HCT116 (cell line): ENCODE results near the gene CYGB. TPM values are rescaled to one million over a fixed set of nuclear protein-coding genes. Genes with fewer than 3 reads are reported as not detected.

Source experiments
- ATAC-seq: fragments of 200-7000 bp; cut with Tn5 transposase; 2 replicates; pipeline ENCODE4 v1.9.1; 2020; ENCODE audit warnings: mild to moderate bottlenecking, moderate library complexity
- BruUV-seq: library from RNA; stranded (reverse); fragments of 400-500 nt; replicated peaks from 2 replicates; lab custom pipeline; 2021; lab: Mats Ljungman, UMichigan
- CTCF ChIA-PET: fragments of 300-600 bp; sonication (Branson Sonifier 250); formaldehyde crosslinking; loops from one replicate; lab custom pipeline; 2021; ENCODE audit warnings: antibody characterized with exemption; lab: Charles Lee
- POLR2A ChIA-PET: fragments of 300-600, 350-600 bp; sonication (Branson Sonifier 250); formaldehyde crosslinking; loops from one replicate; lab custom pipeline; 2021; ENCODE audit warnings: antibody characterized with exemption; lab: Charles Lee
- RAD21 ChIA-PET, 2 experiments: fragments of 300-600 bp; sonication (Branson Sonifier 250); formaldehyde crosslinking; loops; one replicate each; lab custom pipeline; 2023; ENCODE audit warnings: low total read pairs in 2 of 2; ENCODE audit not compliant: uncharacterized antibody in 2 of 2, unreplicated experiment in 2 of 2, low non-redundant PET in 1 of 2; lab: Charles Lee
- DNase-seq: peaks from one replicate; pipeline ENCODE4 v3.0.0-alpha.2; 2010; ENCODE audit warnings: low read depth, low spot score
- H2AFZ ChIP-seq: fragments of 200-600 bp; shearing (Covaris generic), sonication (generic); 2 replicates; pipeline ENCODE4 v1.6.1; 2017; ENCODE audit warnings: low read depth, mixed run types, mixed read lengths, antibody characterized with exemption, low read length; ENCODE audit not compliant: poor library complexity, severe bottlenecking
- H3K27ac ChIP-seq: 2 replicates; pipeline ENCODE4 v1.5.1; 2012; ENCODE audit warnings: low read depth, low read length
- H3K27me3 ChIP-seq: fragments of 200-600 bp; sonication (generic); 2 replicates; pipeline ENCODE4 v1.6.1; 2016; ENCODE audit warnings: mixed run types, low read length, mixed read lengths; ENCODE audit not compliant: insufficient read depth
- H3K36me3 ChIP-seq, 2 experiments: fragments of 200-500 bp in 1 of 2; fragments of 200-600 bp in 1 of 2; sonication (Bioruptor generic) in 1 of 2; sonication (generic) in 1 of 2; 2 replicates each; pipeline versions ENCODE4 v1.5.1 to v1.6.1; 2014 to 2016; ENCODE audit warnings: low read length in 2 of 2, inconsistent platforms in 1 of 2, mixed read lengths in 1 of 2, mixed run types in 1 of 2; ENCODE audit not compliant: insufficient read depth in 2 of 2, control insufficient read depth in 1 of 2
- H3K4me1 ChIP-seq, 2 experiments: fragments of 200-600 bp in 1 of 2; sonication (generic) in 1 of 2; 2 replicates each; pipeline versions ENCODE4 v1.5.1 to v1.6.1; 2012 to 2017; ENCODE audit warnings: low read length in 2 of 2, inconsistent platforms in 1 of 2, mild to moderate bottlenecking in 1 of 2, mixed read lengths in 1 of 2, mixed run types in 1 of 2, moderate library complexity in 1 of 2; ENCODE audit not compliant: insufficient read depth in 2 of 2, control insufficient read depth in 1 of 2
- H3K4me2 ChIP-seq: fragments of 200-600 bp; sonication (generic); 2 replicates; pipeline ENCODE4 v1.6.1; 2017; ENCODE audit warnings: mixed run types, low read length, mixed read lengths
- H3K4me3 ChIP-seq, 2 experiments: fragments of 200-600 bp in 1 of 2; sonication (generic) in 1 of 2; replicated peaks in 1 of 2; 2 replicates each; pipeline ENCODE4 v1.5.1; 2011 to 2016; ENCODE audit warnings: low read length in 2 of 2, control low read depth in 1 of 2, low read depth in 1 of 2, mild to moderate bottlenecking in 1 of 2, mixed read lengths in 1 of 2, mixed run types in 1 of 2
- H3K79me2 ChIP-seq: fragments of 200-600 bp; sonication (generic); 2 replicates; pipeline ENCODE4 v1.6.1; 2017; ENCODE audit warnings: mild to moderate bottlenecking, mixed run types, low read length, moderate library complexity, mixed read lengths; ENCODE audit not compliant: insufficient read depth
- H3K9ac ChIP-seq: fragments of 200-600 bp; sonication (generic); 2 replicates; pipeline ENCODE4 v1.6.1; 2016; ENCODE audit warnings: low read length, mixed read lengths
- H3K9me2 ChIP-seq: fragments of 200-600 bp; sonication (generic), shearing (Covaris generic); 2 replicates; pipeline ENCODE4 v1.6.1; 2017; ENCODE audit warnings: mixed run types, mild to moderate bottlenecking, moderate library complexity; ENCODE audit not compliant: insufficient read depth
- H3K9me3 ChIP-seq, 2 experiments: fragments of 200-500 bp in 1 of 2; fragments of 200-600 bp in 1 of 2; sonication (Bioruptor generic) in 1 of 2; sonication (generic) in 1 of 2; 2 replicates each; pipeline ENCODE4 v1.6.1; 2014 to 2017; ENCODE audit warnings: low read length in 2 of 2, mixed read lengths in 2 of 2, inconsistent platforms in 1 of 2, low read depth in 1 of 2, mild to moderate bottlenecking in 1 of 2, mixed run types in 1 of 2, moderate library complexity in 1 of 2; ENCODE audit not compliant: control insufficient read depth in 1 of 2, insufficient read depth in 1 of 2
- H4K20me1 ChIP-seq: fragments of 200-600 bp; sonication (generic), shearing (Covaris generic); 2 replicates; pipeline ENCODE4 v1.6.1; 2017; ENCODE audit warnings: mixed run types, mild to moderate bottlenecking, moderate library complexity; ENCODE audit not compliant: insufficient read depth
- CEBPB ChIP-seq: IDR thresholded peaks from 2 replicates; pipeline ENCODE4 v1.6.1; 2012; ENCODE audit warnings: low read depth
- CTCF ChIP-seq, 3 experiments: fragments of 200-600 bp in 1 of 3; sonication (generic) in 1 of 3; IDR thresholded peaks in 2 of 3; conservative IDR thresholded peaks in 1 of 3; 2 replicates each; pipeline ENCODE4 v1.5.1; 2012 to 2017; ENCODE audit warnings: low read depth in 2 of 3, low read length in 2 of 3, antibody characterized with exemption in 1 of 3, borderline replicate concordance in 1 of 3, control low read depth in 1 of 3, mild to moderate bottlenecking in 1 of 3, mixed read lengths in 1 of 3, mixed run types in 1 of 3, moderate library complexity in 1 of 3; ENCODE audit not compliant: insufficient read depth in 1 of 3
- EGR1 ChIP-seq: IDR thresholded peaks from 2 replicates; pipeline ENCODE4 v1.6.1; 2012; ENCODE audit warnings: low read depth
- ELF1 ChIP-seq: IDR thresholded peaks from 2 replicates; pipeline ENCODE4 v1.6.1; 2012; ENCODE audit warnings: low read depth, borderline replicate concordance
- EZH2phosphoT487 ChIP-seq: fragments of 200-600 bp; IDR thresholded peaks from 2 replicates; pipeline ENCODE4 v1.6.1; 2018; ENCODE audit warnings: antibody characterized with exemption, borderline replicate concordance
- FOSL1 ChIP-seq: IDR thresholded peaks from 2 replicates; pipeline ENCODE4 v1.6.1; 2012; ENCODE audit warnings: low read depth
- JUND ChIP-seq: IDR thresholded peaks from 2 replicates; pipeline ENCODE4 v1.6.1; 2012
- POLR2A ChIP-seq: IDR thresholded peaks from 2 replicates; pipeline ENCODE4 v1.7.0; 2011; ENCODE audit warnings: borderline replicate concordance; ENCODE audit not compliant: insufficient read depth, insufficient read length; ENCODE audit errors: extremely low read depth
- POLR2AphosphoS5 ChIP-seq: IDR thresholded peaks from 2 replicates; pipeline ENCODE4 v1.6.1; 2011; ENCODE audit warnings: mild to moderate bottlenecking, low read depth, low read length, moderate library complexity
- RAD21 ChIP-seq: IDR thresholded peaks from 2 replicates; pipeline ENCODE4 v1.6.1; 2012; ENCODE audit warnings: low read depth, mild to moderate bottlenecking
- SIN3A ChIP-seq: IDR thresholded peaks from 2 replicates; pipeline ENCODE4 v1.6.1; 2012; ENCODE audit warnings: low read depth
- SP1 ChIP-seq: IDR thresholded peaks from 2 replicates; pipeline ENCODE4 v1.6.1; 2012; ENCODE audit warnings: low read depth
- TCF7L2 ChIP-seq: IDR thresholded peaks from 2 replicates; pipeline ENCODE4 v1.7.0; 2011; ENCODE audit warnings: borderline replicate concordance, inconsistent platforms; ENCODE audit not compliant: insufficient read depth, insufficient read length; ENCODE audit errors: extremely low read depth
- ZBTB33 ChIP-seq: IDR thresholded peaks from 2 replicates; pipeline ENCODE4 v1.6.1; 2011; ENCODE audit warnings: mild to moderate bottlenecking, low read length, moderate library complexity; ENCODE audit not compliant: insufficient replicate concordance; ENCODE audit errors: extremely low read depth
- ZNF274 ChIP-seq: fragments of 200-500 bp; sonication (Bioruptor generic); IDR thresholded peaks from 2 replicates; pipeline ENCODE4 v1.6.1; 2014; ENCODE audit warnings: mild to moderate bottlenecking, low read depth, low read length, inconsistent platforms
- intact Hi-C: fragments of 100-400 bp; cut with micrococcal nuclease; formaldehyde crosslinking; loops from 2 replicates; pipeline ENCODE4 v1.10.0; 2022
- total RNA-seq: library from RNA; stranded (reverse); gene quantifications from one replicate; pipeline ENCODE4 v1.2.1, GENCODE V29; 2021; ENCODE audit not compliant: unreplicated experiment
- TF ChIP-seq, protein P1 (sequence below): IDR thresholded peaks from 2 replicates; pipeline ENCODE4 v1.6.1; 2012; ENCODE audit warnings: low read depth

Gene CYGB
- total RNA-seq, 1 experiment from 2014 or later, result 0.66 TPM

DNA sequence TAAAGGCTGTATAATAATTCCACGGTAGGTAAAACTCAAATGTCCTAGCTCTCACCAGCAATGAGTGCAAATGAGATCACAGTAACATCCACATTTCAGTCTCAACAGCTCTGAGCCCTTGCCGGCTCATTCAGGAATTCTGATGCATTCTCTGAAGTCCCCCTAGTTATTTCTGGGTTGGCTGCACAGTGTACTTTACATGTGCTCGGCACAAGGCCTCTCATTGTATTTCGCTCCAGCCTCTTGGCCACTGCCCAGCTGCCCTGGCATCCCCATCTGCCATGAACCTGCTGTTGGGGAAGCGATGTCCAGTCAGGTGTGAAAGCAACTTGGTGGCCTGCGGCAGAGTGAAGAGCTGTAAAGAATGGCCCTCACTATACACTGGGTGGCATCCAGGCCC lies 16.6 kb upstream of the CYGB start:
- H3K9me3 ChIP-seq, result no peaks in the 10 kb centered on the region
- TF ChIP-seq ELF1, result no peak
- no peak for TF ChIP-seq CEBPB
- TF ChIP-seq EZH2phosphoT487, result no peak
- TF ChIP-seq SP1, result no peak
- TF ChIP-seq TCF7L2, result no peak
- no peak for TF ChIP-seq ZNF274
- TF ChIP-seq CTCF (IDR thresholded peaks at IDR 0.05 in 2 of 3, conservative IDR thresholded peaks at IDR 0.05 in 1 of 3; ENCODE audit: borderline replicate concordance in 1 of 3, insufficient read depth in 1 of 3, low read depth in 2 of 3, low read length in 2 of 3), result no peak
- TF ChIP-seq SIN3A, result no peak
- TF ChIP-seq, protein P1, sequence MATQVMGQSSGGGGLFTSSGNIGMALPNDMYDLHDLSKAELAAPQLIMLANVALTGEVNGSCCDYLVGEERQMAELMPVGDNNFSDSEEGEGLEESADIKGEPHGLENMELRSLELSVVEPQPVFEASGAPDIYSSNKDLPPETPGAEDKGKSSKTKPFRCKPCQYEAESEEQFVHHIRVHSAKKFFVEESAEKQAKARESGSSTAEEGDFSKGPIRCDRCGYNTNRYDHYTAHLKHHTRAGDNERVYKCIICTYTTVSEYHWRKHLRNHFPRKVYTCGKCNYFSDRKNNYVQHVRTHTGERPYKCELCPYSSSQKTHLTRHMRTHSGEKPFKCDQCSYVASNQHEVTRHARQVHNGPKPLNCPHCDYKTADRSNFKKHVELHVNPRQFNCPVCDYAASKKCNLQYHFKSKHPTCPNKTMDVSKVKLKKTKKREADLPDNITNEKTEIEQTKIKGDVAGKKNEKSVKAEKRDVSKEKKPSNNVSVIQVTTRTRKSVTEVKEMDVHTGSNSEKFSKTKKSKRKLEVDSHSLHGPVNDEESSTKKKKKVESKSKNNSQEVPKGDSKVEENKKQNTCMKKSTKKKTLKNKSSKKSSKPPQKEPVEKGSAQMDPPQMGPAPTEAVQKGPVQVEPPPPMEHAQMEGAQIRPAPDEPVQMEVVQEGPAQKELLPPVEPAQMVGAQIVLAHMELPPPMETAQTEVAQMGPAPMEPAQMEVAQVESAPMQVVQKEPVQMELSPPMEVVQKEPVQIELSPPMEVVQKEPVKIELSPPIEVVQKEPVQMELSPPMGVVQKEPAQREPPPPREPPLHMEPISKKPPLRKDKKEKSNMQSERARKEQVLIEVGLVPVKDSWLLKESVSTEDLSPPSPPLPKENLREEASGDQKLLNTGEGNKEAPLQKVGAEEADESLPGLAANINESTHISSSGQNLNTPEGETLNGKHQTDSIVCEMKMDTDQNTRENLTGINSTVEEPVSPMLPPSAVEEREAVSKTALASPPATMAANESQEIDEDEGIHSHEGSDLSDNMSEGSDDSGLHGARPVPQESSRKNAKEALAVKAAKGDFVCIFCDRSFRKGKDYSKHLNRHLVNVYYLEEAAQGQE, result no peak
- no peak for TF ChIP-seq POLR2AphosphoS5
- TF ChIP-seq RAD21, result no peak
- TF ChIP-seq FOSL1, result no peak
- TF ChIP-seq EGR1, result no peak
- no peak for TF ChIP-seq JUND
- no peak for TF ChIP-seq ZBTB33
- TF ChIP-seq POLR2A, result no peak
- ATAC-seq (no peak), DNase-seq (no peak)
- H3K9ac ChIP-seq, result no peak overlapping the region
- no peak overlapping the region for H3K4me2 ChIP-seq
- RAD21 ChIA-PET, result no interaction called here
- H3K9me2 ChIP-seq, result no peaks in the 10 kb centered on the region
- CTCF ChIA-PET, result interaction anchor here (1.6 kb wide), 1 partner anchor 70 kb away, joined by 3 read pairs; no protein-coding TSS in a partner anchor
- H3K36me3 ChIP-seq, result peaks cover 0 to 13% of the 10 kb centered on the region in 2 experiments; a peak in 1 of 4 replicates
- peaks cover 16% of the 10 kb centered on the region for H3K79me2 ChIP-seq
- no peak overlapping the region for H2AFZ ChIP-seq
- POLR2A ChIA-PET, result no interaction called here
- no peak overlapping the region for H3K27ac ChIP-seq
- no peaks in the 10 kb centered on the region for H3K27me3 ChIP-seq
- no peak overlapping the region for H3K4me3 ChIP-seq
- BruUV-seq, result no TSS peak
- H3K4me1 ChIP-seq, result peaks cover 6 to 15% of the 10 kb centered on the region in 2 experiments; a peak in 3 of 4 replicates
- H4K20me1 ChIP-seq, result peaks cover 3% of the 10 kb centered on the region; the same call in 1 of the 2 replicates
- intact Hi-C loops, result no loop called here
